SU-DHL-6 (cell line): ENCODE measurements around the gene GALNT17.

Experiments used
- EZH2phosphoT487 ChIP-seq: fragments of 200-600 bp; sonication (generic), shearing (Covaris generic); conservative IDR thresholded peaks from 2 replicates; pipeline ENCODE4 v1.6.1; 2018; ENCODE audit warnings: mild to moderate bottlenecking, antibody characterized with exemption, low read length, moderate library complexity, mixed read lengths
- TF ChIP-seq, protein P1 (sequence below): fragments of 200-600 bp; sonication (generic); IDR thresholded peaks from one replicate; pipeline ENCODE4 v1.5.1; 2017; ENCODE audit warnings: antibody characterized with exemption, mild to moderate bottlenecking, low read length, moderate library complexity; ENCODE audit not compliant: insufficient read depth, poor library complexity, severe bottlenecking

GRCh38 chr7:71229148-71229547 lies 97.2 kb downstream of the GALNT17 start:
- TF ChIP-seq, protein P1, sequence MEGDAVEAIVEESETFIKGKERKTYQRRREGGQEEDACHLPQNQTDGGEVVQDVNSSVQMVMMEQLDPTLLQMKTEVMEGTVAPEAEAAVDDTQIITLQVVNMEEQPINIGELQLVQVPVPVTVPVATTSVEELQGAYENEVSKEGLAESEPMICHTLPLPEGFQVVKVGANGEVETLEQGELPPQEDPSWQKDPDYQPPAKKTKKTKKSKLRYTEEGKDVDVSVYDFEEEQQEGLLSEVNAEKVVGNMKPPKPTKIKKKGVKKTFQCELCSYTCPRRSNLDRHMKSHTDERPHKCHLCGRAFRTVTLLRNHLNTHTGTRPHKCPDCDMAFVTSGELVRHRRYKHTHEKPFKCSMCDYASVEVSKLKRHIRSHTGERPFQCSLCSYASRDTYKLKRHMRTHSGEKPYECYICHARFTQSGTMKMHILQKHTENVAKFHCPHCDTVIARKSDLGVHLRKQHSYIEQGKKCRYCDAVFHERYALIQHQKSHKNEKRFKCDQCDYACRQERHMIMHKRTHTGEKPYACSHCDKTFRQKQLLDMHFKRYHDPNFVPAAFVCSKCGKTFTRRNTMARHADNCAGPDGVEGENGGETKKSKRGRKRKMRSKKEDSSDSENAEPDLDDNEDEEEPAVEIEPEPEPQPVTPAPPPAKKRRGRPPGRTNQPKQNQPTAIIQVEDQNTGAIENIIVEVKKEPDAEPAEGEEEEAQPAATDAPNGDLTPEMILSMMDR: no peak
- no peak for TF ChIP-seq EZH2phosphoT487
